T-helper 2 cell treated with Interferon-gamma antibody and Interleukin-4, amounts not matched to agents 100 ng/mL and 5 ng/mL, for 36 hours (primary cell): ENCODE data around the gene OCIAD1. TPM values are rescaled to one million over a fixed set of nuclear protein-coding genes. Genes with fewer than 3 reads are reported as not detected.

Experiments
- total RNA-seq: library from RNA; stranded (reverse); gene quantifications from 2 replicates; pipeline ENCODE4 v1.2.3, GENCODE V29; 2022

OCIAD1 gene
- total RNA-seq, 1 donor from 2014 or later = 106 TPM

Other genes with a start within 250 kb of the OCIAD1 start
- 84.7 and 88.6 TPM in 2 replicates for gene FRYL, start 50.8 kb upstream of the OCIAD1 start, total RNA-seq
- gene OCIAD2, start 75.7 kb downstream of the OCIAD1 start, total RNA-seq = 84.8 and 85.4 TPM in 2 replicates
- gene CWH43, start 155.2 kb downstream of the OCIAD1 start, total RNA-seq = not detected in 2 replicates